T-cell (primary cell): Measurements from ENCODE around the gene ETV6. TPM values are rescaled to one million over a fixed set of nuclear protein-coding genes. Genes with fewer than 3 reads are reported as not detected.

Experiments used
- ATAC-seq, 4 experiments: fragments of 200-7000 bp in 3 of 4; fragments of 150-1000 bp in 1 of 4; cut with Tn5 transposase; replicated peaks in 1 of 4; 1 replicate in 3 of 4; 2 replicates in 1 of 4; pipeline ENCODE4 v1.10.0; 2021; ENCODE audit warnings: moderate library complexity in 3 of 4, mild to moderate bottlenecking in 2 of 4, moderate number of reproducible peaks in 1 of 4
- CTCF ChIA-PET, 2 donors: fragments of 300-600 bp; sonication (Branson Sonifier 250); formaldehyde crosslinking; loops; one replicate each; lab custom pipeline; 2022; ENCODE audit warnings: antibody characterized with exemption in 2 of 2; lab: Charles Lee
- POLR2A ChIA-PET, 2 donors: fragments of 300-600 bp; sonication (Branson Sonifier 250); formaldehyde crosslinking; loops; one replicate each; lab custom pipeline; 2022; ENCODE audit warnings: antibody characterized with exemption in 2 of 2; lab: Charles Lee
- DNase-seq, 35 experiments: peaks; one replicate each; pipeline versions ENCODE4 v3.0.0 to v3.0.0-alpha.2; 2013 to 2023
- H3K27ac ChIP-seq: one replicate; pipeline ENCODE4 v1.5.1; 2013; ENCODE audit warnings: low read length
- H3K27me3 ChIP-seq, 2 experiments: replicated peaks in 1 of 2; 1 replicate in 1 of 2; 2 replicates in 1 of 2; pipeline versions ENCODE4 v1.6.1 to v1.7.0; 2013; ENCODE audit warnings: low read length in 1 of 2, mixed read lengths in 1 of 2; ENCODE audit not compliant: control insufficient read depth in 2 of 2, insufficient read depth in 2 of 2; ENCODE audit errors: extremely low read depth in 1 of 2
- H3K36me3 ChIP-seq, 2 donors: 1 replicate in 1 of 2; 2 replicates in 1 of 2; pipeline versions ENCODE4 v1.6.1 to v1.7.0; 2013; ENCODE audit warnings: low read length in 1 of 2; ENCODE audit not compliant: control insufficient read depth in 2 of 2, insufficient read depth in 1 of 2; ENCODE audit errors: extremely low read depth in 1 of 2
- H3K4me1 ChIP-seq, 2 experiments: 1 replicate in 1 of 2; 2 replicates in 1 of 2; pipeline versions ENCODE4 v1.6.1 to v1.7.0; 2013; ENCODE audit warnings: low read length in 2 of 2, mixed read lengths in 1 of 2; ENCODE audit not compliant: insufficient read depth in 2 of 2, control insufficient read depth in 1 of 2; ENCODE audit errors: extremely low read depth in 1 of 2
- H3K4me3 ChIP-seq, 2 donors: 1 replicate in 1 of 2; 2 replicates in 1 of 2; pipeline versions ENCODE4 v1.5.1 to v1.7.0; 2013; ENCODE audit warnings: mild to moderate bottlenecking in 2 of 2, low read length in 1 of 2, moderate library complexity in 1 of 2; ENCODE audit not compliant: control insufficient read depth in 1 of 2; ENCODE audit errors: extremely low read depth in 1 of 2
- H3K9me3 ChIP-seq: 2 replicates; pipeline ENCODE4 v1.7.0; 2013
- H3K27ac Mint-ChIP-seq, 2 donors: one replicate each; pipeline ENCODE4 v1.8.0; 2020 to 2021; ENCODE audit warnings: mild to moderate bottlenecking in 2 of 2, mixed read lengths in 2 of 2
- H3K27me3 Mint-ChIP-seq, 2 donors: one replicate each; pipeline ENCODE4 v1.8.0; 2021 to 2022; ENCODE audit warnings: mixed read lengths in 2 of 2
- H3K36me3 Mint-ChIP-seq: one replicate; pipeline ENCODE4 v1.8.0; 2021; ENCODE audit warnings: mixed read lengths
- H3K4me1 Mint-ChIP-seq, 3 donors: one replicate each; pipeline ENCODE4 v1.8.0; 2020 to 2022; ENCODE audit warnings: mixed read lengths in 3 of 3, mild to moderate bottlenecking in 1 of 3
- H3K4me3 Mint-ChIP-seq, 3 donors: one replicate each; pipeline ENCODE4 v1.8.0; 2020 to 2022; ENCODE audit warnings: mild to moderate bottlenecking in 3 of 3, mixed read lengths in 3 of 3, moderate library complexity in 3 of 3
- H3K9me3 Mint-ChIP-seq, 3 donors: one replicate each; pipeline ENCODE4 v1.8.0; 2020 to 2022; ENCODE audit warnings: mixed read lengths in 3 of 3
- WGBS: methylation state at CpG from one replicate; pipeline ENCODE4 v1.1.5; 2013; ENCODE audit warnings: missing lambda C conversion rate; ENCODE audit not compliant: insufficient coverage; 5-methylcytosine and 5-hydroxymethylcytosine counted together
- total RNA-seq, 35 experiments: library from RNA in 6 of 35; stranded (reverse) in 6 of 35; fragments of 120-200 nt in 1 of 35; gene quantifications; one replicate each; pipeline versions ENCODE4 v1.2.1 to v1.2.4 and lab custom pipeline; 2013 to 2026

Gene ETV6
- total RNA-seq, 5 donors from 2014 or later (not counting 1 experiment from before 2014, with no cell fraction given) = 24.8 to 36.3 (median 31.3) TPM

- H3K4me1 Mint-ChIP-seq = peaks cover 39 to 53% (median 40%) of the 10 kb centered on the region in 3 donors
- no peaks in the 10 kb centered on the region for H3K9me3 Mint-ChIP-seq
- ATAC-seq (no peak), DNase-seq (no peak)
- peak overlapping the region; percentile 31 to 83 for H3K27ac Mint-ChIP-seq
- peaks cover 44% of the 10 kb centered on the region for H3K36me3 Mint-ChIP-seq
- H3K27me3 Mint-ChIP-seq = no peaks in the 10 kb centered on the region
- 70% methylated on average over 2 of the region's 7 CpGs for WGBS
- ChIA-PET CTCF (no interaction called here), POLR2A (interaction anchor here in 1 of 2 donors (0.6 kb wide), 1 partner anchor 785 kb away, joined by 3 read pairs; no protein-coding TSS in a partner anchor)
- Histone ChIP-seq H3K4me3 (no peak overlapping the region), H3K27ac (no peak overlapping the region), H3K36me3 (peaks cover 3 to 9% of the 10 kb centered on the region in 2 donors), H3K27me3 (no peaks in the 10 kb centered on the region), H3K9me3 (no peaks in the 10 kb centered on the region), H3K4me1 (peaks cover 10 to 24% of the 10 kb centered on the region in 2 experiments)
- peak overlapping the region in 1 of 3 donors; percentile 26 for H3K4me3 Mint-ChIP-seq
Observed at GRCh38 chr12:11877102-11877826, 227.8 kb downstream of the ETV6 start.

- DNase-seq (no peak), ATAC-seq (no peak)
- peaks cover 45% of the 10 kb centered on the region for H3K36me3 Mint-ChIP-seq
- no peak overlapping the region for H3K4me3 ChIP-seq
- peaks cover 10 to 24% of the 10 kb centered on the region in 2 experiments for H3K4me1 ChIP-seq
- H3K4me3 Mint-ChIP-seq = no peak overlapping the region
- no peaks in the 10 kb centered on the region for H3K27me3 ChIP-seq
- WGBS = 92% methylated on average over 6 of the region's 14 CpGs
- ChIA-PET POLR2A (interaction anchor here in 1 of 2 donors (0.6 kb wide), 2 partner anchors 470 to 784 kb away, joined by 3 to 5 read pairs; no protein-coding TSS in a partner anchor), CTCF (no interaction called here)
- peaks cover 37 to 48% (median 38%) of the 10 kb centered on the region in 3 donors for H3K4me1 Mint-ChIP-seq
- no peaks in the 10 kb centered on the region for H3K9me3 Mint-ChIP-seq
- no peaks in the 10 kb centered on the region for H3K9me3 ChIP-seq
- H3K36me3 ChIP-seq = peaks cover 0 to 10% of the 10 kb centered on the region in 2 donors
- H3K27ac ChIP-seq = no peak overlapping the region
- no peaks in the 10 kb centered on the region for H3K27me3 Mint-ChIP-seq
- peak overlapping the region in 1 of 2 donors; percentile 16 for H3K27ac Mint-ChIP-seq
Observed at GRCh38 chr12:11877869-11878780, 228.7 kb downstream of the ETV6 start.

GRCh38 chr12:11879306-11879705, 229.8 kb downstream of the ETV6 start:
- DNase-seq (no peak), ATAC-seq (no peak)
- Mint-ChIP-seq H3K27ac (no peak overlapping the region), H3K9me3 (no peaks in the 10 kb centered on the region), H3K4me3 (no peak overlapping the region), H3K27me3 (no peaks in the 10 kb centered on the region), H3K4me1 (peaks cover 29 to 38% (median 31%) of the 10 kb centered on the region in 3 donors), H3K36me3 (peaks cover 43% of the 10 kb centered on the region)
- H3K4me1 ChIP-seq = peaks cover 10 to 24% of the 10 kb centered on the region in 2 experiments
- no peaks in the 10 kb centered on the region for H3K27me3 ChIP-seq
- H3K27ac ChIP-seq = no peak overlapping the region
- H3K4me3 ChIP-seq = no peak overlapping the region
- no CpG with 5 or more reads among the region's 4 CpGs for WGBS
- CTCF ChIA-PET = no interaction called here
- POLR2A ChIA-PET = no interaction called here
- peaks cover 0 to 14% of the 10 kb centered on the region in 2 donors for H3K36me3 ChIP-seq
- no peaks in the 10 kb centered on the region for H3K9me3 ChIP-seq

GRCh38 chr12:11880381-11880780, 230.9 kb downstream of the ETV6 start:
- Mint-ChIP-seq H3K4me1 (peaks cover 23 to 30% (median 23%) of the 10 kb centered on the region in 3 donors), H3K27ac (no peak overlapping the region), H3K36me3 (peaks cover 54% of the 10 kb centered on the region), H3K4me3 (no peak overlapping the region), H3K9me3 (no peaks in the 10 kb centered on the region), H3K27me3 (no peaks in the 10 kb centered on the region)
- ChIA-PET POLR2A (no interaction called here), CTCF (interaction anchor here in 1 of 2 donors (0.6 kb wide), 1 partner anchor 11 kb away, joined by 9 read pairs; no protein-coding TSS in a partner anchor)
- Histone ChIP-seq H3K27ac (no peak overlapping the region), H3K9me3 (no peaks in the 10 kb centered on the region), H3K4me3 (no peak overlapping the region), H3K36me3 (peaks cover 0 to 25% of the 10 kb centered on the region in 2 donors), H3K4me1 (peaks cover 7 to 21% of the 10 kb centered on the region in 2 experiments), H3K27me3 (no peaks in the 10 kb centered on the region)
- ATAC-seq (no peak), DNase-seq (no peak)
- WGBS = 89% methylated on average over 3 of the region's 7 CpGs

GRCh38 chr12:11881835-11882234, 232.4 kb downstream of the ETV6 start:
- DNase-seq (no peak), ATAC-seq (no peak)
- no peaks in the 10 kb centered on the region for H3K9me3 Mint-ChIP-seq
- H3K27me3 ChIP-seq = no peaks in the 10 kb centered on the region
- peak overlapping the region; percentile 11 to 61 for H3K27ac Mint-ChIP-seq
- H3K4me1 Mint-ChIP-seq = peaks cover 9 to 16% (median 9%) of the 10 kb centered on the region in 3 donors
- H3K27me3 Mint-ChIP-seq = no peaks in the 10 kb centered on the region
- POLR2A ChIA-PET = no interaction called here
- 88% methylated on average over 1 of the region's 2 CpGs for WGBS
- peaks cover 2 to 10% of the 10 kb centered on the region in 2 experiments for H3K4me1 ChIP-seq
- no peak overlapping the region for H3K4me3 Mint-ChIP-seq
- H3K36me3 ChIP-seq = peaks cover 0 to 36% of the 10 kb centered on the region in 2 donors
- H3K4me3 ChIP-seq = no peak overlapping the region
- no peaks in the 10 kb centered on the region for H3K9me3 ChIP-seq
- no peak overlapping the region for H3K27ac ChIP-seq
- CTCF ChIA-PET = interaction anchor here in 1 of 2 donors (0.5 kb wide), 2 partner anchors 10 to 447 kb away, joined by 3 read pairs; no protein-coding TSS in a partner anchor
- peaks cover 64% of the 10 kb centered on the region for H3K36me3 Mint-ChIP-seq
